ENCODE measurements around the gene ANAPC5. TPM values are rescaled to one million over a fixed set of nuclear protein-coding genes. Genes with fewer than 3 reads are reported as not detected.
"Not testable (repeated sequence)": the region's sequence is repeated elsewhere in the genome, so short reads cannot be mapped to it uniquely, and the experiment has no call there.

ANAPC5 gene
- total and polyA plus RNA-seq, 2 donors (not counting 1 experiment from before 2014, with no cell fraction given): 113 to 149 TPM

DNA sequence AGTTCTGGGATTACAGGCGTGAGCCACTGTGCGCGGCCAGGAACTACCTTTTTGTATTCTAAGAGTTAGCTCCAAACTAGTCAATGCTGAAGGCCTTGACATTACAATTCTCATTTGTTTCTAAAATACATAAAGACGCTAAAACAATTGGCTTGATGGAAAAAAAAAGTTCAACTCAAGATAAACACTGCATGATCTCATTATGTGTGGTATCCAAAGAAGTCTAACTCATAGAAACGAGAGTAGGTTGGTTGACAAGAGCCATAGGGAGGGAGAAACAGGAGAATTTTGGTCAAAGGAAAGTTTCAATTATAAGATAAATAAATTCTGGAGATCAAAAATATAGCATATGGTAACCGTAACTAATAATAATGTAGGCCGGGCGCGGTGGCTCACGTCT is 27.7 kb upstream of the ANAPC5 start:
- Histone ChIP-seq H3K79me2 (ENCODE audit: control insufficient read depth, insufficient read depth, low read length) (no peaks in the 10 kb centered on the region), H3K4me3 (replicated peaks in 1 of 4; ENCODE audit: control extremely low read depth in 1 of 4, insufficient read depth in 1 of 4, low read depth in 3 of 4, low read length in 4 of 4) (no peak overlapping the region), H3K9me3 (ENCODE audit: control insufficient read depth, insufficient read depth, low read depth, low read length) (no peaks in the 10 kb centered on the region), H3K27me3 (ENCODE audit: control insufficient read depth, insufficient read depth, low read length) (no peaks in the 10 kb centered on the region), H3K27ac (ENCODE audit: insufficient read depth, low read length) (no peak overlapping the region), H3K36me3 (ENCODE audit: control insufficient read depth, insufficient read depth, low read length) (no peaks in the 10 kb centered on the region), H4K20me1 (ENCODE audit: control insufficient read depth, extremely low read depth, insufficient read depth, low read length) (no peaks in the 10 kb centered on the region), H2AFZ (ENCODE audit: low read length) (no peak overlapping the region), H3K4me2 (ENCODE audit: extremely low read depth, insufficient read depth, low read length) (no peak overlapping the region), H3K9ac (ENCODE audit: insufficient read depth, low read length) (no peak overlapping the region), H3K4me1 (ENCODE audit: control insufficient read depth, extremely low read depth, insufficient read depth, low read length) (no peaks in the 10 kb centered on the region)
- TF ChIP-seq CTCF (conservative IDR thresholded peaks at IDR 0.05 in 1 of 2, IDR thresholded peaks at IDR 0.05 in 1 of 2; ENCODE audit: low read depth in 1 of 2, low read length in 2 of 2): no peak
- no peak for TF ChIP-seq EZH2 (IDR thresholded peaks at IDR 0.05; ENCODE audit: low read length, missing control alignments)
- no peak for DNase-seq (ENCODE audit: low read depth in 2 of 2)

- no peak overlapping the region for H3K9ac ChIP-seq (ENCODE audit: insufficient read depth, low read length)
- TF ChIP-seq EZH2 (IDR thresholded peaks at IDR 0.05; ENCODE audit: low read length, missing control alignments) (no peak), CTCF (conservative IDR thresholded peaks at IDR 0.05 in 1 of 2, IDR thresholded peaks at IDR 0.05 in 1 of 2; ENCODE audit: low read depth in 1 of 2, low read length in 2 of 2) (no peak)
- no peaks in the 10 kb centered on the region for H3K79me2 ChIP-seq (ENCODE audit: control insufficient read depth, insufficient read depth, low read length)
- no peaks in the 10 kb centered on the region for H3K4me1 ChIP-seq (ENCODE audit: control insufficient read depth, extremely low read depth, insufficient read depth, low read length)
- no peak overlapping the region for H2AFZ ChIP-seq (ENCODE audit: low read length)
- H3K36me3 ChIP-seq (ENCODE audit: control insufficient read depth, insufficient read depth, low read length): no peaks in the 10 kb centered on the region
- no peaks in the 10 kb centered on the region for H4K20me1 ChIP-seq (ENCODE audit: control insufficient read depth, extremely low read depth, insufficient read depth, low read length)
- H3K27ac ChIP-seq (ENCODE audit: insufficient read depth, low read length): no peak overlapping the region
- no peak overlapping the region for H3K4me3 ChIP-seq (replicated peaks in 1 of 4; ENCODE audit: control extremely low read depth in 1 of 4, insufficient read depth in 1 of 4, low read depth in 3 of 4, low read length in 4 of 4)
- H3K4me2 ChIP-seq (ENCODE audit: extremely low read depth, insufficient read depth, low read length): no peak overlapping the region
- H3K9me3 ChIP-seq (ENCODE audit: control insufficient read depth, insufficient read depth, low read depth, low read length): no peaks in the 10 kb centered on the region
- H3K27me3 ChIP-seq (ENCODE audit: control insufficient read depth, insufficient read depth, low read length): no peaks in the 10 kb centered on the region
- DNase-seq (ENCODE audit: low read depth in 2 of 2): no peak
Observed at GRCh38 chr12:121378736-121379135, 26.5 kb upstream of the ANAPC5 start.

- Histone ChIP-seq H3K4me1 (ENCODE audit: control insufficient read depth, extremely low read depth, insufficient read depth, low read length) (no peaks in the 10 kb centered on the region), H2AFZ (ENCODE audit: low read length) (no peak overlapping the region), H4K20me1 (ENCODE audit: control insufficient read depth, extremely low read depth, insufficient read depth, low read length) (no peaks in the 10 kb centered on the region), H3K4me2 (ENCODE audit: extremely low read depth, insufficient read depth, low read length) (no peak overlapping the region), H3K9ac (ENCODE audit: insufficient read depth, low read length) (no peak overlapping the region), H3K79me2 (ENCODE audit: control insufficient read depth, insufficient read depth, low read length) (no peaks in the 10 kb centered on the region), H3K4me3 (replicated peaks in 1 of 4; ENCODE audit: control extremely low read depth in 1 of 4, insufficient read depth in 1 of 4, low read depth in 3 of 4, low read length in 4 of 4) (no peak overlapping the region), H3K36me3 (ENCODE audit: control insufficient read depth, insufficient read depth, low read length) (no peaks in the 10 kb centered on the region), H3K27ac (ENCODE audit: insufficient read depth, low read length) (no peak overlapping the region), H3K27me3 (ENCODE audit: control insufficient read depth, insufficient read depth, low read length) (no peaks in the 10 kb centered on the region), H3K9me3 (ENCODE audit: control insufficient read depth, insufficient read depth, low read depth, low read length) (no peaks in the 10 kb centered on the region)
- DNase-seq (ENCODE audit: low read depth in 2 of 2): no peak
- no peak for TF ChIP-seq CTCF (conservative IDR thresholded peaks at IDR 0.05 in 1 of 2, IDR thresholded peaks at IDR 0.05 in 1 of 2; ENCODE audit: low read depth in 1 of 2, low read length in 2 of 2)
- no peak for TF ChIP-seq EZH2 (IDR thresholded peaks at IDR 0.05; ENCODE audit: low read length, missing control alignments)
Observed at GRCh38 chr12:121376754-121377697, 24.8 kb upstream of the ANAPC5 start.

GRCh38 chr12:121374945-121375584 is 22.9 kb upstream of the ANAPC5 start:
- not testable (repeated sequence) for H2AFZ ChIP-seq (ENCODE audit: low read length); H3K79me2 ChIP-seq (ENCODE audit: control insufficient read depth, insufficient read depth, low read length); H3K36me3 ChIP-seq (ENCODE audit: control insufficient read depth, insufficient read depth, low read length); H3K4me2 ChIP-seq (ENCODE audit: extremely low read depth, insufficient read depth, low read length); H4K20me1 ChIP-seq (ENCODE audit: control insufficient read depth, extremely low read depth, insufficient read depth, low read length); H3K4me3 ChIP-seq (replicated peaks in 1 of 4; ENCODE audit: control extremely low read depth in 1 of 4, insufficient read depth in 1 of 4, low read depth in 3 of 4, low read length in 4 of 4); H3K4me1 ChIP-seq (ENCODE audit: control insufficient read depth, extremely low read depth, insufficient read depth, low read length); H3K9me3 ChIP-seq (ENCODE audit: control insufficient read depth, insufficient read depth, low read depth, low read length); H3K9ac ChIP-seq (ENCODE audit: insufficient read depth, low read length); H3K27me3 ChIP-seq (ENCODE audit: control insufficient read depth, insufficient read depth, low read length); DNase-seq (ENCODE audit: low read depth in 2 of 2); H3K27ac ChIP-seq (ENCODE audit: insufficient read depth, low read length)
